ENCODE data around the gene INPPL1.

DNA sequence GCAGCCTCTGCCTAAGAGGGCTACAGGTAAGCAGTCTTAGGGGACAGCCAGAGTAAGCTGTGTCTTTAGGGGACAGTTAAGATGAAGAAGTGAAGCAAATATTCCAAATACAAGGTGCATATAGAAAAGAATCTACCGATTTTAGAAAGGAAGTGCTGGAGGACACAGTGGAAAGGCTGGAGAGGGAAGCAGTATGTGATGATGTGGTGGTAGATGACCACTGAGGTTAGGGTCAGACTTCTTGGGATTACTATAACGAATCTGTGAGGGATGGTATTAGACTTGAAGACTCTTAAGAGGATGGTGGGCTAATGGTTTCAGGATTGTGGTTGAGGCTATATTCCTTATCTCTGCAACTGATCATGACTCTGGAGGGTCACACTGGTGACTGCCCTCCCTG is 59.4 kb downstream of the INPPL1 start:
- TF ChIP-seq SP1 (IDR thresholded peaks at IDR 0.05; ENCODE audit: low read depth, low read length), result no peak
- TF ChIP-seq, protein P1, sequence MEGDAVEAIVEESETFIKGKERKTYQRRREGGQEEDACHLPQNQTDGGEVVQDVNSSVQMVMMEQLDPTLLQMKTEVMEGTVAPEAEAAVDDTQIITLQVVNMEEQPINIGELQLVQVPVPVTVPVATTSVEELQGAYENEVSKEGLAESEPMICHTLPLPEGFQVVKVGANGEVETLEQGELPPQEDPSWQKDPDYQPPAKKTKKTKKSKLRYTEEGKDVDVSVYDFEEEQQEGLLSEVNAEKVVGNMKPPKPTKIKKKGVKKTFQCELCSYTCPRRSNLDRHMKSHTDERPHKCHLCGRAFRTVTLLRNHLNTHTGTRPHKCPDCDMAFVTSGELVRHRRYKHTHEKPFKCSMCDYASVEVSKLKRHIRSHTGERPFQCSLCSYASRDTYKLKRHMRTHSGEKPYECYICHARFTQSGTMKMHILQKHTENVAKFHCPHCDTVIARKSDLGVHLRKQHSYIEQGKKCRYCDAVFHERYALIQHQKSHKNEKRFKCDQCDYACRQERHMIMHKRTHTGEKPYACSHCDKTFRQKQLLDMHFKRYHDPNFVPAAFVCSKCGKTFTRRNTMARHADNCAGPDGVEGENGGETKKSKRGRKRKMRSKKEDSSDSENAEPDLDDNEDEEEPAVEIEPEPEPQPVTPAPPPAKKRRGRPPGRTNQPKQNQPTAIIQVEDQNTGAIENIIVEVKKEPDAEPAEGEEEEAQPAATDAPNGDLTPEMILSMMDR (IDR thresholded peaks at IDR 0.05 in 2 of 3, conservative IDR thresholded peaks at IDR 0.05 in 1 of 3; ENCODE audit: control insufficient read depth in 2 of 3, extremely low read depth in 1 of 3, insufficient read depth in 1 of 3, low read depth in 3 of 3, low read length in 3 of 3), result no peak
- no peak for TF ChIP-seq ZNF384 (IDR thresholded peaks at IDR 0.05; ENCODE audit: borderline replicate concordance, low read depth, low read length)
